ENCODE data around the gene TRAPPC12.

GRCh38 chr2:3476321-3476984 lies 97.0 kb downstream of the TRAPPC12 start:
- TF ChIP-seq POLR2A (IDR thresholded peaks at IDR 0.05): no peak
- TF ChIP-seq, protein P1, sequence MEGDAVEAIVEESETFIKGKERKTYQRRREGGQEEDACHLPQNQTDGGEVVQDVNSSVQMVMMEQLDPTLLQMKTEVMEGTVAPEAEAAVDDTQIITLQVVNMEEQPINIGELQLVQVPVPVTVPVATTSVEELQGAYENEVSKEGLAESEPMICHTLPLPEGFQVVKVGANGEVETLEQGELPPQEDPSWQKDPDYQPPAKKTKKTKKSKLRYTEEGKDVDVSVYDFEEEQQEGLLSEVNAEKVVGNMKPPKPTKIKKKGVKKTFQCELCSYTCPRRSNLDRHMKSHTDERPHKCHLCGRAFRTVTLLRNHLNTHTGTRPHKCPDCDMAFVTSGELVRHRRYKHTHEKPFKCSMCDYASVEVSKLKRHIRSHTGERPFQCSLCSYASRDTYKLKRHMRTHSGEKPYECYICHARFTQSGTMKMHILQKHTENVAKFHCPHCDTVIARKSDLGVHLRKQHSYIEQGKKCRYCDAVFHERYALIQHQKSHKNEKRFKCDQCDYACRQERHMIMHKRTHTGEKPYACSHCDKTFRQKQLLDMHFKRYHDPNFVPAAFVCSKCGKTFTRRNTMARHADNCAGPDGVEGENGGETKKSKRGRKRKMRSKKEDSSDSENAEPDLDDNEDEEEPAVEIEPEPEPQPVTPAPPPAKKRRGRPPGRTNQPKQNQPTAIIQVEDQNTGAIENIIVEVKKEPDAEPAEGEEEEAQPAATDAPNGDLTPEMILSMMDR (IDR thresholded peaks at IDR 0.05): no peak

Measured in thyroid gland (tissue), 4 donors.